Esophagus squamous epithelium (tissue), 4 donors: ENCODE measurements around the gene KLF3.

Experiments used
- CTCF ChIP-seq, 6 experiments: fragments of 450-650 bp in 4 of 6; fragments of 200-600 bp in 2 of 6; sonication (generic) in 2 of 6; IDR thresholded peaks; one replicate each; pipeline ENCODE4 v1.5.1; 2016 to 2019; ENCODE audit warnings: antibody characterized with exemption in 6 of 6, mild to moderate bottlenecking in 4 of 6, moderate library complexity in 4 of 6
- POLR2A ChIP-seq, 4 donors: fragments of 450-650 bp; IDR thresholded peaks; one replicate each; pipeline ENCODE4 v1.6.1; 2017; ENCODE audit warnings: antibody characterized with exemption in 4 of 4, mild to moderate bottlenecking in 4 of 4, moderate library complexity in 3 of 4

- TF ChIP-seq POLR2A (IDR thresholded peaks at IDR 0.05) (no peak), CTCF (IDR thresholded peaks at IDR 0.05) (no peak)
These were observed 40.7 kb upstream of the KLF3 start for GRCh38 chr4:38623260-38623659.
